Breast epithelium (tissue), 4 donors: ENCODE results near the gene COX14. TPM values are rescaled to one million over a fixed set of nuclear protein-coding genes. Genes with fewer than 3 reads are reported as not detected.

ENCODE experiments used
- DNase-seq, 2 donors: peaks; one replicate each; pipeline ENCODE4 v3.0.0-alpha.2; 2019; ENCODE audit warnings: low spot score in 2 of 2
- H3K27ac ChIP-seq, 2 donors: fragments of 200-600 bp; sonication (generic) in 1 of 2; one replicate each; pipeline ENCODE4 v1.5.1; 2016 to 2019; ENCODE audit warnings: mild to moderate bottlenecking in 1 of 2
- H3K27me3 ChIP-seq, 2 donors: fragments of 200-600 bp; sonication (generic) in 1 of 2; one replicate each; pipeline versions ENCODE4 v1.5.1 to v1.6.0; 2017 to 2019; ENCODE audit warnings: control low read depth in 1 of 2, mild to moderate bottlenecking in 1 of 2
- H3K36me3 ChIP-seq: fragments of 200-600 bp; one replicate; pipeline ENCODE4 v1.5.1; 2019
- H3K4me1 ChIP-seq, 2 donors: fragments of 200-600 bp; sonication (generic); one replicate each; pipeline ENCODE4 v1.5.1; 2016 to 2019; ENCODE audit warnings: control low read depth in 1 of 2
- H3K4me3 ChIP-seq, 3 donors: fragments of 200-600 bp; sonication (generic); 1 replicate in 2 of 3; 2 replicates in 1 of 3; pipeline ENCODE4 v1.5.1; 2016 to 2019; ENCODE audit warnings: mild to moderate bottlenecking in 3 of 3, moderate library complexity in 2 of 3
- H3K9me3 ChIP-seq, 2 donors: fragments of 200-600 bp; sonication (generic) in 1 of 2; one replicate each; pipeline ENCODE4 v1.5.1; 2016 to 2019; ENCODE audit warnings: control low read depth in 1 of 2
- POLR2A ChIP-seq: fragments of 450-650 bp; IDR thresholded peaks from one replicate; pipeline ENCODE4 v1.6.1; 2016; ENCODE audit warnings: antibody characterized with exemption, mild to moderate bottlenecking, moderate library complexity
- POLR2AphosphoS5 ChIP-seq, 3 donors: sonication (generic); formaldehyde crosslinking; IDR thresholded peaks; one replicate each; pipeline ENCODE4 v1.6.1; 2017; ENCODE audit warnings: antibody characterized with exemption in 3 of 3
- intact Hi-C: fragments of 100-400 bp; cut with DNase I; formaldehyde crosslinking; loops from one replicate; pipeline ENCODE4 v1.15.1; 2023; ENCODE audit warnings: low total_unique reads
- total RNA-seq, 3 donors: library from RNA; depleted of rRNA; stranded (reverse); fragments of >200 nt; gene quantifications; one replicate each; pipeline ENCODE4 v1.1.0, GENCODE V29; 2016
- TF ChIP-seq, protein P1 (sequence below), 3 donors: fragments of 450-650 bp; IDR thresholded peaks; one replicate each; pipeline ENCODE4 v1.5.1; 2016 to 2017; ENCODE audit warnings: antibody characterized with exemption in 3 of 3, mild to moderate bottlenecking in 3 of 3, moderate library complexity in 3 of 3

Gene COX14
- total RNA-seq, 3 donors from 2014 or later: 66.7 to 139 (median 95.4) TPM

DNA sequence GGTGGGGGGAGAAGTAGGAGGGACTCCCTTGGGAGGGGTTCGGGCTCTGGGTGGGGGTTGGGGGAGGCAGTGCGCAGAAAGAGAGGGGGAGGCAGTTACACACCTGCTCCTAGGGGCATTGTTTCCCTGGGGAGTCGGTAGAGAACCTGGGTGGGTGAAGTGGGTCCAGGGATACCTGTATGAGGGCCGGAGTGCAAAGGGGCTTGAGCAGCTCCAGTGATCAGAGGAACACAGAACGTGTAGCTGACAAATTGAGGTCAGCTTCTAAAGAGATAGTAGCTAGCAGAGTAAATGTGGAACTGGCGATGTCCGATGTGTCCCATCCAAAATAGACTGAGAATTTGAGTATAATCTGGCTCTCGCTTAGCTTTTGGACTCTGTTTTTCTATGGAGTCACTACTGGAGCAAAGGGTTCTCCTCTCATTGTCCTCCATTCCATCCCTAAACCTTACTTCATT lies 26.4 kb upstream of the COX14 start:
- intact Hi-C loops: loop anchor here (10.0 kb wide), 1 partner anchor 89 kb away; no protein-coding TSS in a partner anchor
- Histone ChIP-seq H3K4me3 (peak overlapping the region; percentile 87 to 96 (median 88)), H3K4me1 (no peaks in the 10 kb centered on the region), H3K27me3 (no peaks in the 10 kb centered on the region), H3K36me3 (peaks cover 5% of the 10 kb centered on the region), H3K9me3 (no peaks in the 10 kb centered on the region), H3K27ac (peak overlapping the region; percentile 96 to 98)
- no peak for TF ChIP-seq POLR2AphosphoS5 (IDR thresholded peaks at IDR 0.05)
- TF ChIP-seq, protein P1, sequence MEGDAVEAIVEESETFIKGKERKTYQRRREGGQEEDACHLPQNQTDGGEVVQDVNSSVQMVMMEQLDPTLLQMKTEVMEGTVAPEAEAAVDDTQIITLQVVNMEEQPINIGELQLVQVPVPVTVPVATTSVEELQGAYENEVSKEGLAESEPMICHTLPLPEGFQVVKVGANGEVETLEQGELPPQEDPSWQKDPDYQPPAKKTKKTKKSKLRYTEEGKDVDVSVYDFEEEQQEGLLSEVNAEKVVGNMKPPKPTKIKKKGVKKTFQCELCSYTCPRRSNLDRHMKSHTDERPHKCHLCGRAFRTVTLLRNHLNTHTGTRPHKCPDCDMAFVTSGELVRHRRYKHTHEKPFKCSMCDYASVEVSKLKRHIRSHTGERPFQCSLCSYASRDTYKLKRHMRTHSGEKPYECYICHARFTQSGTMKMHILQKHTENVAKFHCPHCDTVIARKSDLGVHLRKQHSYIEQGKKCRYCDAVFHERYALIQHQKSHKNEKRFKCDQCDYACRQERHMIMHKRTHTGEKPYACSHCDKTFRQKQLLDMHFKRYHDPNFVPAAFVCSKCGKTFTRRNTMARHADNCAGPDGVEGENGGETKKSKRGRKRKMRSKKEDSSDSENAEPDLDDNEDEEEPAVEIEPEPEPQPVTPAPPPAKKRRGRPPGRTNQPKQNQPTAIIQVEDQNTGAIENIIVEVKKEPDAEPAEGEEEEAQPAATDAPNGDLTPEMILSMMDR (IDR thresholded peaks at IDR 0.05): no peak
- no peak for TF ChIP-seq POLR2A
- DNase-seq: no peak

DNA sequence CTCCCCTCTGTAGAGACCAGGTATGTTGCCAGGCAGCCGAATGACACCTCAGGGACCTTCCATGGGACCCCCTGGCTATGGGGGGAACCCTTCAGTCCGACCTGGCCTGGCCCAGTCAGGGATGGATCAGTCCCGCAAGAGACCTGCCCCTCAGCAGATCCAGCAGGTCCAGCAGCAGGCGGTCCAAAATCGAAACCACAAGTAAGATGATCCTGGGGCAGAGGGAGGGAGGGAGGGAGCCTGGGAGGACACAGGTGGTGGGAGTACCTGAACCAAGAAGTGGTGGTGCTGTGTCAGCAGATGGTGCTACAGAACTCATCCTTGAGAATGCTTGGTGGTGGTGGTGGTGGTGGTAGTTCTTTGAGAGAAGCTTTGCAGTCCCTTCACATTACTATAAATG lies 25.9 kb upstream of the COX14 start:
- DNase-seq: no peak
- peak overlapping the region; percentile 96 to 98 for H3K27ac ChIP-seq
- no peaks in the 10 kb centered on the region for H3K9me3 ChIP-seq
- TF ChIP-seq, protein P1 (IDR thresholded peaks at IDR 0.05): no peak
- no peak for TF ChIP-seq POLR2A
- TF ChIP-seq POLR2AphosphoS5 (IDR thresholded peaks at IDR 0.05): no peak
- H3K4me1 ChIP-seq: no peaks in the 10 kb centered on the region
- H3K4me3 ChIP-seq: peak overlapping the region in 2 of 3 donors; percentile 88 to 96
- intact Hi-C loops: loop anchor here (10.0 kb wide), 1 partner anchor 89 kb away; no protein-coding TSS in a partner anchor
- H3K27me3 ChIP-seq: no peaks in the 10 kb centered on the region
- peaks cover 5% of the 10 kb centered on the region for H3K36me3 ChIP-seq

DNA sequence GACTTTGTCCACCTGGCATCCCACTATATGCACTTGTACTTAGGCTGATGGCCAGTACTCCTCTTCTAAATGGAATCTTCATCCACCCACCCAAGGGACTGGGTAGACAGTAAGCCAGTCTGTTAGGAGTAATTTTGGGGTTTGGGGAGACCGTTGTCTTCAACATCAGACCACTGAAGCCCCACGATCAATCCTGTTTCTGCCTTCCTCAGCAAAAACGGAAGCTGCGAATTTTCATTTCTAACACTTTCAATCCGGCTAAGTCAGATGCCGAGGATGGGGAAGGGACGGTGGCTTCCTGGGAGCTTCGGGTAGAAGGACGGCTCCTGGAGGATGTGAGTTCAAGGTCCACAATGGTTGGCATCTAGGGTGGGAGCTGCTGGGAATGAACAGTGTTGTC lies 24.9 kb upstream of the COX14 start:
- Histone ChIP-seq H3K4me1 (no peaks in the 10 kb centered on the region), H3K9me3 (no peaks in the 10 kb centered on the region), H3K4me3 (no peak overlapping the region), H3K27me3 (no peaks in the 10 kb centered on the region), H3K27ac (peak overlapping the region in 1 of 2 donors; percentile 38), H3K36me3 (peaks cover 5% of the 10 kb centered on the region)
- DNase-seq: no peak
- intact Hi-C loops: loop anchor here (10.0 kb wide), 1 partner anchor 88 kb away; no protein-coding TSS in a partner anchor
- TF ChIP-seq POLR2A (no peak), POLR2AphosphoS5 (IDR thresholded peaks at IDR 0.05) (no peak)
- TF ChIP-seq, protein P1 (IDR thresholded peaks at IDR 0.05): no peak

DNA sequence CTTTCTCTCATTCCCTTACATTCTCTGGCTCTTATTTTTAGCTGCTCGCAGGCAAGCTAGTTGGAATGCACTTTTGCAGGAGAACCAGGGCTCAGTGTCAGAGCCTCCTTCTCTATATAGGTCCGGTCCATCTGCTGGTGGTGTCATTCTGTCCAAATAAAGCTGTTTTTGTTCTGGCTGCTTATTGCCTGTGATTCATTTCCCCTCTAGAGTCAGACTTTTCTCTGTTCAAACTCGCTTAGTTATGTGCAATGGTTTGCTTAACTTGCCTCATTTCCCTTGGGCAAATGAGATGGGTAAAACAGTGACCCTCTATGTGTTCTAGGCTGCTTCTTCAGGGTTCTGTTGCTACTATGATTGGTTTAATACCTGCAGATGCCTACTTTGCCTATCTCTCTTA lies 24.0 kb upstream of the COX14 start:
- DNase-seq: no peak
- Histone ChIP-seq H3K4me1 (no peaks in the 10 kb centered on the region), H3K27me3 (no peaks in the 10 kb centered on the region), H3K36me3 (peaks cover 5% of the 10 kb centered on the region), H3K4me3 (no peak overlapping the region), H3K27ac (no peak overlapping the region), H3K9me3 (no peaks in the 10 kb centered on the region)
- intact Hi-C loops: loop anchor here (10.0 kb wide), 1 partner anchor 87 kb away; no protein-coding TSS in a partner anchor
- TF ChIP-seq POLR2A (no peak), POLR2AphosphoS5 (IDR thresholded peaks at IDR 0.05) (no peak)
- TF ChIP-seq, protein P1 (IDR thresholded peaks at IDR 0.05): no peak

DNA sequence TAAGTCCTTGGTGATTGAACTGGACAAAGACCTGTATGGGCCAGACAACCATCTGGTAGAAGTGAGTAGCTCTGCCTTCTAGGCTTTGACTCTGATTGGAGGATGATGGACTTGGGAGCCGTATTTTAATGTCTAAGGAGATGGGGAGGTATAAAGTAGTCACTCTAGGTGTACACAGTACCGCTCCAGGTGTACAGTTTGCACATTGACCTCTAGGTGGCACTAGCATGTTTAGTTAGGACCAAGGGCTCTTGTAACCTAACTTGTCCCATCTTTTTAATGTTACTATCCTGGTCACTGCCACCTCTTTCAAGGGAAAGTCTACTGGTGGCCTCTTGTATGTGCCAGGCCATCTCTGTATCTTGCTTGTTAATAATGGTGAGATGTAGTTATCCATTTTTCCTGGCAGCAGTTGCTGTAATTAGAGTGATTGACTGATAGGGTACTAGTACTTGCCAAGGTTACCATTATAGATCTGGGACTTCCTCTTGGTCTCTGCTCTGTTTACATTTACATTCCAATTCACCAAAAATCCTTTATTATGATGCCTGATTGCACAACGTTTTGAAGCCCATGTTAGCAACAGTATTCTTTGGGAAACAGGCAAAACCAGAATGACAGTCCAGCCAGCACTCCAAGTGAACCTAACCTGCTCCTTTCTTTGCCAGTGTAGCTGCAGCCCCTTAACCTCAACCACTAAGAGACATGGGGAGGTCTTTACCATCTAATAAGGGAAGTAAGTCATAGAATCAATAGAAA lies 23.3 kb upstream of the COX14 start:
- peaks cover 5% of the 10 kb centered on the region for H3K36me3 ChIP-seq
- H3K27ac ChIP-seq: peak overlapping the region in 1 of 2 donors; percentile 5
- no peak overlapping the region for H3K4me3 ChIP-seq
- TF ChIP-seq POLR2A: no peak
- TF ChIP-seq POLR2AphosphoS5 (IDR thresholded peaks at IDR 0.05): no peak
- TF ChIP-seq, protein P1 (IDR thresholded peaks at IDR 0.05): peak; percentile 29 to 78 (median 65)
- H3K9me3 ChIP-seq: no peaks in the 10 kb centered on the region
- H3K27me3 ChIP-seq: no peaks in the 10 kb centered on the region
- DNase-seq: peak in 1 of 2 donors; percentile 55
- intact Hi-C loops: loop anchor here (10.0 kb wide), 1 partner anchor 86 kb away; no protein-coding TSS in a partner anchor
- no peaks in the 10 kb centered on the region for H3K4me1 ChIP-seq
